Activated naive CD4-positive, alpha-beta T cell treated with anti-CD3 and anti-CD28 coated beads, Interleukin-2, amount 50 U/mL, for 16 hours (primary cell): Measurements from ENCODE around the gene GRHPR.

ENCODE experiments used
- DNase-seq: peaks from one replicate; pipeline ENCODE4 v3.0.0-alpha.2; 2020

The GRHPR gene

GRCh38 chr9:37486256-37486615 lies 63.7 kb downstream of the GRHPR start:
- no peak for DNase-seq
